Suprapubic skin (tissue), 3 donors: ENCODE results near the gene GPC5.

Experiments used
- POLR2A ChIP-seq, 2 donors: fragments of 450-650 bp; IDR thresholded peaks; one replicate each; pipeline ENCODE4 v1.6.1; 2017; ENCODE audit warnings: antibody characterized with exemption in 2 of 2, mild to moderate bottlenecking in 2 of 2, moderate library complexity in 2 of 2
- TF ChIP-seq, protein P1 (sequence below), 2 donors: fragments of 200-600 bp in 1 of 2; fragments of 450-650 bp in 1 of 2; sonication (generic) in 1 of 2; IDR thresholded peaks; one replicate each; pipeline ENCODE4 v1.5.1; 2016 to 2019; ENCODE audit warnings: antibody characterized with exemption in 2 of 2, mild to moderate bottlenecking in 1 of 2, moderate library complexity in 1 of 2

- TF ChIP-seq, protein P1, sequence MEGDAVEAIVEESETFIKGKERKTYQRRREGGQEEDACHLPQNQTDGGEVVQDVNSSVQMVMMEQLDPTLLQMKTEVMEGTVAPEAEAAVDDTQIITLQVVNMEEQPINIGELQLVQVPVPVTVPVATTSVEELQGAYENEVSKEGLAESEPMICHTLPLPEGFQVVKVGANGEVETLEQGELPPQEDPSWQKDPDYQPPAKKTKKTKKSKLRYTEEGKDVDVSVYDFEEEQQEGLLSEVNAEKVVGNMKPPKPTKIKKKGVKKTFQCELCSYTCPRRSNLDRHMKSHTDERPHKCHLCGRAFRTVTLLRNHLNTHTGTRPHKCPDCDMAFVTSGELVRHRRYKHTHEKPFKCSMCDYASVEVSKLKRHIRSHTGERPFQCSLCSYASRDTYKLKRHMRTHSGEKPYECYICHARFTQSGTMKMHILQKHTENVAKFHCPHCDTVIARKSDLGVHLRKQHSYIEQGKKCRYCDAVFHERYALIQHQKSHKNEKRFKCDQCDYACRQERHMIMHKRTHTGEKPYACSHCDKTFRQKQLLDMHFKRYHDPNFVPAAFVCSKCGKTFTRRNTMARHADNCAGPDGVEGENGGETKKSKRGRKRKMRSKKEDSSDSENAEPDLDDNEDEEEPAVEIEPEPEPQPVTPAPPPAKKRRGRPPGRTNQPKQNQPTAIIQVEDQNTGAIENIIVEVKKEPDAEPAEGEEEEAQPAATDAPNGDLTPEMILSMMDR (IDR thresholded peaks at IDR 0.05): no peak
- TF ChIP-seq POLR2A (IDR thresholded peaks at IDR 0.05): no peak
Observed at GRCh38 chr13:92197669-92198068, 799.2 kb downstream of the GPC5 start.
